Activated CD4-positive, alpha-beta T cell treated with anti-CD3 and anti-CD28 coated beads, Interleukin-2, amount 50 U/mL, for 48 hours (primary cell): ENCODE results near the gene COL5A3.

Source experiments
- DNase-seq, 2 experiments: peaks; one replicate each; pipeline ENCODE4 v3.0.0-alpha.2; 2020

The COL5A3 gene

DNA sequence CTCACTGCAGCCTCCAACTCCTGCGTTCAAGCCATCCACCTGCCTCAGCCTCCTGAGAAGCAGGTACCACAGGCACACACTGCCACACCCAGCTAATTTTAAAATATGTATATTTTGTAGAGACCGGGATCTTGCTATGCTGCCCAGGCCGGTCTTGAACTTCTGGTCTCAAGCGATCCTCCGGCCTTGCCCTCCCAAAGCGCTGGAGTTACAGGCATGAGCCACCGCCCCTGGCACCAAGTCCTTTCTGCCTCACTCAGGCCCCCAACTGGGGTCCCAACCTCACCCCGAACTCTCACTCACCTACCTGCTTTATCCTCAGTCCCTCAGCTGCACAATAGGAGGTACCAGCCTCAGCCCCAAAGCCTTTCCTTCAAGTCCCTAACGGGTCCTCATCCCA, 635 bp upstream of the COL5A3 start:
- DNase-seq, result no peak

DNA sequence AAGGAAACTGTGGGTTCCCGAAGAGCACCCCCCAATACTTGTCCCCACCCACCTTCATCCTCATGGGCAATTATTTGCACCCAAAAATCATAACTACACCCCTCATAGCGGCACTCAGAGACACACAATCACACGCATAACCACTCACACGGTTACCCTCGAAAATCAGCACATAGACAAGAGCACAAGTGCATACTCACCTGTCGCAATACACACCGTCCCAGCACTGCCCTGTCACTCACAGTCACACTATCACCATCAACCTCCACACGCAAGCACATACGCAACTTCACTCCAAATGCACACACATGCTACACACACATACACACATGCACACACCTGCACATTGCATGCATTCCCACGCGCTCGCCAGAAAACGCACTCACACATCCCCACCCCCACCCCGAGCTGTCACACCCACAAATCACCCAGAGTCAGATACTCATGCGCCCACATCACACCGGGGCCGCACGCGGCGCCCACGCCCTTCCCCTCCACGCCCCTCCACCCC, 535 bp downstream of the COL5A3 start:
- DNase-seq, result no peak

- DNase-seq, result no peak
These were observed 2.0 kb downstream of the COL5A3 start for GRCh38 chr19:10008184-10008765.

- DNase-seq, result no peak
These were observed 2.7 kb downstream of the COL5A3 start for GRCh38 chr19:10007371-10008183.

DNA sequence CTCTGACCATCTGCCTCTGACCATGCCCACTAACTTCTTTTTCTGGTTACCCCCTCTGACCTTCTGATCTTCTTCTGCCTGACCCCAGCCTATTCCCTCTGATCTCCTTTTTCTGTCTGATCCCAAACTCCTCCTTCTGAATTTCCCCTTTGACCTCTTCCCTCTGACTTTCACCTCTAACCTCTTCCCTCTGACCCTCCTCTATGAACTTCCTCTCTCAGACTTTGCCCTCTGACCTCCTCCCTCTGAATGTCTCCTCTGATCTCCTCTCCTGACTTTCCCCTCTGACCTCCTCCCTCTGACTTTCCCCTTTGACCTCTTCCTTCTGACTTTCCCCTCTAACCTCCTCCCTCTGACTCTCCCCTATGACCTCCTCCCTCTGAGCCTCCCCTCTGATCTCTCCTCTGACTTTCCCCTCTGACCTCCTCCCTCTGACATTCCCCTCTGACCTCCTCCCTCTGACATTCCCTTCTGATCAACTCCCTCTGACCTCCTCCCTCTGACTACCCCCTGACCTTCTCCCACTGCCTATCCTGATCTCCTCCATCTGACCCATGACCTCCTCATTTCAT, 3.5 kb downstream of the COL5A3 start:
- DNase-seq, result no peak

DNA sequence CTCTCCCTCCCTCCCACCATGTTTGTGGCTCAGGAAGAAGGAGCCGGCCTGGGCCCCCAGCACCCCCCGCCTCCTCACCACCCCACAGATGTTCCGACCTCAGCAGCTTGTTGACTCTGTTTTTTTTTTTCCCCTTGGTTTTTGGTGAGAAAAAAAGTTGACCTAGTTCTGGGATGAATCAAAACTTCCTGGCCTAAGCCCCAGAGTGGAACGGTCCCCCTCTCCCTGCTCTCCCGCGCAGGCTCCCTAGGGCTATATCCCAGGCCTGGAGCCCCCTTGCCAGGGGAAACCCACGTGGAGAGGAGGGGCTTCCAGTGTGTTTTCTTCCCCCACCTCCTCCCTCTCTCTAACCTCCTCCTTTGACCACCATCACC, 4.0 kb downstream of the COL5A3 start:
- DNase-seq, result peak; percentile 17 to 29

DNA sequence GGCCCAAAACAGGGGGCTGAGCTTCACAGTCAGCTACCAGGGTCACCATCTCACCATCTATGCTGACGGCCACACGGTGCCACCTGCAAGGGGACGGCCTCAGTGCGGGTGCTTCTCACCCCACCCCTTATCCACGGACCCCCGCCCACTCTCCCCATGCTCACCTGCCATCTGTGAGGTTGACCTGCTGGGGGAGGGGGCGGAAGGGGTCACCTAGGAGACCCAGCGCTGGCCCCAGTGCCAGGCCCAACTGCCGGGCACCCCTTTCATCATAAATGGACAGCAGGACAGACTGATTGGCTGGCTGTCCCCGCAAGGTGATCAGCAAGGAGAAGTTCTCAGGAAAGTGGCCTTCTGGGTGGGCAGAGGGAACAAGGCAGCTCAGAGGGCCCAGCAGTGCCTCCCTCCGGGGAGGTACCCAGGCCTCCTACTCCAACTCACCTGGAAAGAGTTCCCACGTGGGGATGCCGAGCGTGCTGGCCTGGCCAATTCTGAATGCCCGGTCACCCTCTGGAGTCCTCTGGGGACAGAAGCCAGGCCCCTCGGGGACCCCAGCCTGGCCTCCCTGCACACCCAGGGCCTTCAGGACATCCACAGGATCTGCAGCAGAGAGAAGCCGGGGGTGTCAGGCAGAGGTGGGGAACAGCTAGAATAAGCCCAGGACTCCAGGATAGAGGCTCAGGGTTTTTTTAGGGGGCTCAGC, 4.5 kb downstream of the COL5A3 start:
- peak in 1 of 2 experiments; percentile 7 for DNase-seq

GRCh38 chr19:10004617-10005016, 5.7 kb downstream of the COL5A3 start:
- no peak for DNase-seq

DNA sequence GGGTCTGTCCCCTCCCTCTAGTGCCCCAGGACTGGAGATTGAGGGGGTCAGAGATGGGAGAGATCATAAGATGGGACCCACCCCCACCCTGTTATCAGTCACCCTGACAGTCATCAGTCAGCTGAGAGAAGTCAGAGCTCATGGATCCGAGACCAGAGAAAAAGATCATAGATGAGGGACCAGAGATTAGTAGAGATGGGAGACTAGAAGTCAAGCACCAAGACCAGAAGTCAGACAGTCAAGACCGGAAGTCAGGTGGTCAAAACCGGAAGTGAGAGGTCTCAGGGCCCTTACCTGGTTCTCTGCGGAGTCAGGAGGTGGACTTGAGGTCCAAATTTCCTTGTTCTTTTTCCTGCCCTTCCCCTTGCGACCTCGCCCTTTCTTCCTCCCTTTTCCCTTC, 7.0 kb downstream of the COL5A3 start:
- no peak for DNase-seq

DNA sequence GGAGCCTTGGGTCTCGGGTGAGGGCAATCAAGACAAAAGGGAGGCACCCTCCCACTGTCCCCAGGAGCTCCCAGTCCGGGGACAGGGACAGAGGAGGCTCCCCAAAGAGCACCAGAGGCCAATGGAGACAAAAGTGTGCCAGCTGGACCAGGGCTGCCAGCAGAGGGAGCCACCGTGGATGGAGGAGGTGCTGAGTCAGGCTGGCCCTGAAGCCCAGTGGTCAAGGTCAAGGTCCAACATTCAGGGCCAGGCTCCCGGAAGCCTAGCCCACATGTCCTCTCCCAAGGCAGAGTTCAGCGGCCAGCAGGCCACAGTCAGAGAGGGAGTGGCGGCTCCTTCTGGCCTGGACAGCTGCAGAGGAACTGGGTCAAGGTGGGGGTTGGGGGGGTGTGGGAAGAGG, 8.4 kb downstream of the COL5A3 start:
- peak; percentile 18 to 27 for DNase-seq

GRCh38 chr19:10000171-10000826, 10.0 kb downstream of the COL5A3 start:
- DNase-seq, result peak; percentile 78

DNA sequence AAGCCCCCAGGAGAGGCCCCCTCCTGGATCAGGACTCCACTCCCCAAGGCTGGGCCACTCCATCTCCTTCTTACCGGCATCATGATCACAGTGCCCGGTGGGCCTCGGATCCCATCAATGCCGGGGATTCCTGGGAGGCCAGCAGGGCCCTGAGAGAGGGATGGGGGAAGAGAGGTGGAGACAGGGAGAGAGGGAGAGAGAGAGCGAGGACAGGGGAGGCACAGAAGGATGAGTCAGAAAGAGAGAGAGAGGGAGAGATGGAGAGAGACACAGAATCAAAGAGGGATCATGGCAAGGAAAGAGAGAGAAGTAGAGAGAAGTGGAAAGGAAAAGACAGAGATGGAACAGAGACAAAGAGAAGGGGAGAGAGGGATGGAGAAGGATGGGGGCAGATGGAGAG, 13.8 kb downstream of the COL5A3 start:
- DNase-seq, result no peak

DNA sequence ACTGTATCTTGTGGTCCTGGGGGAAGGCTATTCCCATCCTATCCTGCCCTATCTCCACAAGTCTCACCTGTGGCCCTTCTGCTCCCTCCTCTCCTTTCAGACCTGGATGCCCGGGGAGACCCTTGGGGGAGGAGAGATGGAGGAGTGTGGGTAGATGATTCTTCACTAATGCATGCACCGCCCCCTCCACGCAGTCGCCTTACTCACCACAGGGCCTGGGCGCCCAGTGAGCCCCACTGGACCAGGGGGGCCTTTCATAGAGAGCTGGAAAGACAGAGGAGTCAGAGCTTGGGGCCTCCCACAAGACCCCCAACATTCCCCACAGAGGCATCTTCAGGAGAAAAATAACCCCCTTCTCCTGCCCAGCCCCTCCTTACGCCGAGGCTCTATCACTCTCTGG, 14.3 kb downstream of the COL5A3 start:
- DNase-seq, result no peak

DNA sequence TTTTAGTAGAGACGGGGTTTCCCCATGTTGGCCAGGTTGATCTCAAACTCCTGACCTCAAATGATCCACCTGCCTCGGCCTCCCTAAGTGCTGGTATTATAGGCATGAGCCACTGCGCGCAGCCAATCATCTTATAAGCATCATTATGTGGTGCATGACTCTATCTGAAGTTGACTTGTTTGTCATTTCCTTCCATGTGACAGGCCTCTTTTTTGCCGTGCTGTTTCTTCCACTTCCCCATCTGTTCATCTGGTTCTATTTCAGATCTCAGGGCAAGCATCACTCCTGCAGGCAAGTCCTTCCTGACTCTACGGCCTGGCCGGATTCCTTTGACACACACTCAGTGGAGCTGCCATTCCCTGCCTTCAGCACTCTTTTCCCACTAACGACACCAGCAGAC, 15.2 kb downstream of the COL5A3 start:
- DNase-seq, result no peak

DNA sequence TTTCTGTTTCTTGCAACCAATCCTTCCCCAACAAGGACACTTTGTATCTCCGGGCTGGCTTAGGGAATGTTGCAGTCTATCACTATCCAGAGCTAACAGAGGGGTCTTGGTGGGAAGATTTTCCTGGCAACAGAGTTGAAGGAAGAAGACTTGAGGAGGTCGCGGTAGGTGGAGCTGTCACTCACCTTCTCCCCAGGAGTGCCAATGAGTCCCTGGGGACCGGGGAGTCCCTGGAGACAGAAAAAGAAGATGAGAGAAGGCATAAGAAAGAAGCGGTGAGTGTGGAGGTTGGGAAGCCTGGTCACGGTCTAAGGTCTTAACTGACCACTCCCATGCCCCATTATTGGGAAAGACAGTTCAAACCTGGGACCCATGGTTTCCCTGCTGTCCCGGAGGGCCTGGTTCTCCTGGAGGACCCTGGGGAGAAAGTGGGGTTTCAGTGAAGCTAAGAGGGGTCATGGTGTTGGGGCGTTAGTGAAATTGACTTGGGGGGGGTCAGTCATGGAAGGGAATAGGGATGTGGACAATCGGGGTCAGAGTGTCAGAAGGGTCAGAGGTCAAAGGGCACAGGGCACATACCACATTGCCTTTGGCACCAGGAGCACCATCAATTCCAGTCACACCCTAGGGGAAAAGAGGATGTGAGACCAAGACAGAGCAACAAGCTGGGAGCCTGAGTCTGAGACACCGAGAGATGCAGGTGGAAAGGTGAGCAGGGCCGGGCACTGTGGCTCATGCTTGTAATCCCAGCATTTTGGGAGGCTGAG, 18.7 kb downstream of the COL5A3 start:
- DNase-seq, result no peak

- no peak for DNase-seq
These were observed 20.8 kb downstream of the COL5A3 start for GRCh38 chr19:9989504-9989903.

GRCh38 chr19:9986787-9987281, 23.5 kb downstream of the COL5A3 start:
- DNase-seq, result no peak

DNA sequence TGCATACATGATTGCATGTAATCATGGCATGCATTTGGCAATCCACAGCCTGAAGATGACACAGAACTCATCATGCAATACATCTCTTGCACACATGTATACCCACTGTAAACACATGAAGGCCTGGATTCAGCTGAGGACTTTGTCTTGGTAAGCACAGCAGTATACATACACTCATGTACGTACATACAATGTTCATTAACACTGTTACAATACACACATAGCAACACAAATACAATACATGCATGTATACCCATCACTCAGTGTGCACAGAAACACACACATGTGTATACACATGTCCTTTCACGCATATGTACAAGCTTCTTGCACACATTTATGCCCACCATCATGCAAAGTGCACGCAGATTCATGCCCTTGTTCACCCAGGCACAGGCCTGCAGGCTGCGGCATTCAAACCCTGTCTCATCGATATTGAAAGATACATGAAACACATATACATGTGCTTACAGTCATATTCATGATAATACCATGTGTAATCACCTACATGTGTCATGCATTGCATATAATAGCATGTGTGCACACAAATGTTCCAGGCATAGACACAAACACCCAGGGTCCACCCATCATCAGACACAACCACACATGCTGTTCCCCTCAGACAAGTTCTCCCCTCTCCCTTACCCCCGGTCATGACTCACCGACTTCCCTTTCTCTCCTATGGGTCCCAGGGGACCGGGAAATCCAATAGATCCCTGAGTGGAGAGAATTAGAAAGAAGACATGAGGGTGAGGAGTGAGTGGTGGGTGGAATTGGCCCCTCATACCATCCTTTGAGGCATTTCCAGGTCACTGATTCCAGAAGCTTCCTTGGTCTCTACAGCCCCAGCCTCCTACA, 28.7 kb downstream of the COL5A3 start:
- no peak for DNase-seq

DNA sequence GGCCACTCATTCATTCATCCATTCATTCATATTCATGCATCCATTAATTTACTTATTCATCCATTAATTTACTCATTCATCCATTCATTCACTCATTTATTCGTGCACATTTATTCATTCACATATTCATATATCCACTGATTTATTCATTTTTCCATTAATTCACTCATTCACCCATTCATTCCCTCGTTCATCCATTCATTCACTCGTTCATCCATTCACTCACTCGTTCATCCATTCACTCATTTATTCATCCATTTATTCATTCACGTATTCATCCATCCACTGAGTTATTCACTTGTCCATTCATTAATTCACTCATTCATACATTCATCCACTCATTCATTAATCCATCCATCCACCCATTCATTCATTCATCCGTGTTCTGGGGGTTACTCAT, 38.2 kb downstream of the COL5A3 start:
- DNase-seq, result no peak

DNA sequence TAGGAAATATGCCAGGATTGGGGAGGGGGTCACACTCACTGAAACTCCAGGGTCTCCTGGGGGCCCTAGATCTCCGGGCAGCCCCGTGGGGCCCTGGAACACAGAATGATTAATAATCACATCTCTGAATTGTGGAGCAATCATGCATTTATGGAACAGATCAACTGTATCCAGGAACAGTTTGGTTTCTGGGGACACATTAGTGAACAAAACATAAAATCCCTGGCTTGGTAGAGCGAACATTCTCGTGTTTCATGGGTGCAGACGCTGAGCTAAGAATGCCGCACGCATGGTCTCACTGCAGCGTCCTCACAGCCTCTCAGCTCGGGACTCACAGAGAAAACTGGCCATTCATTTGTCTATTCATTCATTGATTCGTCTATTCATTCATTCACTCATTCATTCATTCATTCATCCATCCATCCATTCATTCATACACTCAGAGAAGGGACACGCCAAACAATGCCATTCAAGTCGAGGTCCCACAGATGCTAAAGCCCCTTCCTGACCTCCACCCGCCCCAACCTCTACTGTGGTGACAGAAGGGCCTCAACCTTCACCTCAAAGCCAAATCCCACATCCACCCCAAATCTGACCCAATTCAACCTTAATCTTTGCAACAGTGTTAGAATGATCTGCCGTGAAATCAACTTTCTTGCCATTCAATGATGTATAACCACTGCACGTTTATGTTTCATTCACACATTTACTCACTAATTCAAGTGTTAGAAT, 39.0 kb downstream of the COL5A3 start:
- no peak for DNase-seq
